ENCODE measurements around the gene NECTIN4.

NECTIN4 gene

DNA sequence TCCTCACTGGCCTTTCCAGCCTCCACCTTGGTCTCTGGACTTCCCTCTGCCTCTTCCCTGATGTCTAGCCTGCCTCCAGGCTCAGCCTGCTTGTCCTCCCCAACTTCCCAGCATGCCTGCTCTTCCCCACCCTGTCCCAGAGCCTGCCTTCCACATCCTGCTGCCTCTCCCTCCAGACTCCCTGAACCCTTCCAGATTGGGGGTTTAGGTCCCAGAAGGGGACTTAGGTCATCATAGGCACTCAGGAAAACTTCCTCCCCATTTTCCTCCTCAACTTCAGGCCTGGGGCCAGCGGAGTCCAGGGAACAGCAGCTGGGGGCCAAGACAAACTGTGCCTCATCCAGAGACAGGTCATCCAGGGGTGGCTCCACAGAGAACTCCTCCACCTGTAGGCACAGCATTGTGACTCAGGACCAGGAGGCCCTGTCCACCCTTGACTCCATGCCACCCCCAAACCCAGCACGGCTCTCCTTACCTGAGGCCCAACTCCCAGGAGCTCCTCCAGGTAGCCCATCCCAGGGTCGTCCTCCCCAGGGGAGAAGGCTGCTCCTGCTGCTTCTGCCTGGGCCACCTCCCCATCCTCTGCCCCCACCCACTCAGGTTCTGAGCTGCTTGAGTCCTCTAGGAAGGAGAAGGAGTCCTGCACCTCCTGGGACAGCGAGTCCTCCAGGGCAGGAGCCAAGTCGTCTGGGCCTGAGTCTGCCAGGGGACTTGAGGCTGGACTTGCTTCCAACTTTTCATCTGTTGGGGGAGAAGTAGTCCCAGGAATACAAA, 40.2 kb downstream of the NECTIN4 start:
- H3K4me3 ChIP-seq (ENCODE audit: low read length) = no peak overlapping the region
- no peaks in the 10 kb centered on the region for H3K27me3 ChIP-seq (replicated peaks; ENCODE audit: insufficient read depth, low read length)
- H3K4me1 ChIP-seq (ENCODE audit: low read length) = peaks cover 17% of the 10 kb centered on the region
- TF ChIP-seq EZH2 (optimal IDR thresholded peaks at IDR 0.05; ENCODE audit: low read depth, low read length) (no peak), EZH2phosphoT487 (IDR thresholded peaks at IDR 0.05; ENCODE audit: low read length) (no peak), CTCF (IDR thresholded peaks at IDR 0.05; ENCODE audit: low read length) (no peak)
- no peaks in the 10 kb centered on the region for H4K20me1 ChIP-seq (ENCODE audit: insufficient read depth, low read length)
- no peak overlapping the region for H3K9ac ChIP-seq (ENCODE audit: low read length)
- peak; percentile 5 for DNase-seq
- peaks cover 45% of the 10 kb centered on the region for H3F3A ChIP-seq (ENCODE audit: insufficient read depth, low read length)
- H3K9me2 ChIP-seq (replicated peaks; ENCODE audit: insufficient read depth, low read length) = no peaks in the 10 kb centered on the region
- peak overlapping the region; percentile 5; the same call in 1 of the 2 replicates for H3K27ac ChIP-seq (ENCODE audit: low read length)
- no peaks in the 10 kb centered on the region for H3K9me3 ChIP-seq (replicated peaks; ENCODE audit: insufficient read depth, low read length)
- no peak overlapping the region for H2AFZ ChIP-seq (ENCODE audit: low read length)
- peaks cover 16% of the 10 kb centered on the region for H3K79me2 ChIP-seq (ENCODE audit: low read length)
- no peak overlapping the region for H3K4me2 ChIP-seq (ENCODE audit: low read depth, low read length)
- peaks cover 16% of the 10 kb centered on the region for H3K36me3 ChIP-seq (replicated peaks; ENCODE audit: insufficient read depth, low read length)

DNA sequence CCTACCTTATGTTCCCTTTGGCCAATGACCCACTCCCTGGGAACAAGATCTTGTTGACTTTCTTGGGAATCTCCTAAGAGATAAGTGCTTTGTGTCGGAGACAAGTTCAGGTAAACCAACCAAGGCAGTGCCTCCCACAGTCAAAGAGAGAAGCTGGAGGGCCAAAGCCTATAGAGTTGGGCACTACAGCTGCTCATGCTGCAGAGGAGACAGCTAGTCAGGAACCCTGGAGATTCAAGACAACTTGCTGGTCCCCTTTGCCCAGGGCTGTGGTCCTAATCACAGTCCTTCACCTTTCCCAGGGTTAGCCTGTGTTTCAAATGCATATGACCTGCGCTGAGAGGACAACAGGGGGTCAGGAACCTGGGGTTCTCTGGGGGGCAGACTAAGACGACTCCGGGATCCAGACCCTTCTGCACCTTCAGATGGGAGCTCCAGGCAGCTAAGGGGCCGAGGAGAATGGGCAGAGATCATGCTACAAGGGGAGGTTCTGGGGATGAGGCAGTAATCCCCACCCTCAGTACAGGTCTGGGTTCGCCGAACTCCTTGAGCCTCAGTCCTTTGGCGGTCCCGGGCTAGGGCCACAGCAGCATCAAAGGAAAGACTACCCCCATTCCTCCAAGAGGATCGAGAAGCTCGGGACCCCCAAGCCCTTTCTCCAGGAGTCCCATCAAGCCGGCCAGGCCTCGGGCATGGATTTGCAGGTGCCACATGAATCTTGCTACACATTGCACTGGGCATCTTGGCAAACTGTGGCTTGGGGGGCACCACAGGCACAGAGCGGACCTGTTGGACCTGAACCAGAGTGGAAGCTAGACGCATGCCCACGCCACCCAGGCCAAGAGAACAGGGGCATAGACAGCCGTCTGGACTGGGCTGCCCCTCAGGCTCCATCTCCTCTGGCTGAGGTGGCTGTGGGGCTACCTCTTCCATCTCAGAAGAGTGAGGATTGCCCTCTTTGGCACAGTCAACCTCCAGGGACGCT, 41.6 kb downstream of the NECTIN4 start:
- Histone ChIP-seq H3K9me3 (replicated peaks; ENCODE audit: insufficient read depth, low read length) (no peaks in the 10 kb centered on the region), H3K4me3 (ENCODE audit: low read length) (no peak overlapping the region), H3K9ac (ENCODE audit: low read length) (peak overlapping the region; percentile 93), H3K4me1 (ENCODE audit: low read length) (peaks cover 18% of the 10 kb centered on the region), H3K27me3 (replicated peaks; ENCODE audit: insufficient read depth, low read length) (no peaks in the 10 kb centered on the region), H3F3A (ENCODE audit: insufficient read depth, low read length) (peaks cover 45% of the 10 kb centered on the region), H3K9me2 (replicated peaks; ENCODE audit: insufficient read depth, low read length) (no peaks in the 10 kb centered on the region), H2AFZ (ENCODE audit: low read length) (no peak overlapping the region), H3K27ac (ENCODE audit: low read length) (peak overlapping the region; percentile 88), H3K36me3 (replicated peaks; ENCODE audit: insufficient read depth, low read length) (peaks cover 10% of the 10 kb centered on the region; the same call in 1 of the 2 replicates), H3K4me2 (ENCODE audit: low read depth, low read length) (no peak overlapping the region), H3K79me2 (ENCODE audit: low read length) (peaks cover 26% of the 10 kb centered on the region), H4K20me1 (ENCODE audit: insufficient read depth, low read length) (no peaks in the 10 kb centered on the region)
- DNase-seq = peak; percentile 6
- TF ChIP-seq EZH2 (optimal IDR thresholded peaks at IDR 0.05; ENCODE audit: low read depth, low read length) = no peak
- TF ChIP-seq EZH2phosphoT487 (IDR thresholded peaks at IDR 0.05; ENCODE audit: low read length) = no peak
- TF ChIP-seq CTCF (IDR thresholded peaks at IDR 0.05; ENCODE audit: low read length) = no peak

DNA sequence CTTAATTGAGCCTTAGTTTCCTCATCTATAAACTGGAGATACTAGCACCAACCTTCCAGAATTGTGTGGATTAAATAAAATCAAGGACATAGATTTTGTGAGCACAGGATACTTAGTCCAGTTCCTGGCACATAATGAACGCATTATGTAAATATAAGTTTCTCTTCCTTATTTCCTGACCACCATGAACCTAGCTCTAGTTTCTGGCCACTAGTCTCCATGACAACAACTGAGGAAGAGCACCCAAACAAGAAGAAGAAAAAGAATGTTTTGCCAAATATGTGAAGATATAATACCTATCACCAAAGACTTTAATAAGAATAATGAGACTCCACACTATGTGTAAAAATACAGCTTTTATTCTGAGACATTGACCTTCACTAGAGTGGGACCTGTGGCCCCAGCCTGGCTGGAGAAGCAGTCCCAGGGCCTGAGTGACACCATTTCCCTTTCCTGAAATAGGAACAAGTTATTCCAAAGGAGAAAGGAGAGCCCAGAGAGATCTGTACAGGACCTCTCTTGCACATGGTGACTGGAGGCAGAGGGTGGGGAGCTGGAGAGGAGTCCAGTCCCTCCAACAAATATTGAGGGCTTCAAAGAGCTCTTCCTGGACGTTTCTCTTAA, 42.6 kb downstream of the NECTIN4 start:
- Histone ChIP-seq H3K27me3 (replicated peaks; ENCODE audit: insufficient read depth, low read length) (no peaks in the 10 kb centered on the region), H3K9me2 (replicated peaks; ENCODE audit: insufficient read depth, low read length) (no peaks in the 10 kb centered on the region), H4K20me1 (ENCODE audit: insufficient read depth, low read length) (no peaks in the 10 kb centered on the region), H3K36me3 (replicated peaks; ENCODE audit: insufficient read depth, low read length) (peaks cover 3% of the 10 kb centered on the region; the same call in 1 of the 2 replicates), H3K4me2 (ENCODE audit: low read depth, low read length) (peak overlapping the region; percentile 87), H3K27ac (ENCODE audit: low read length) (peak overlapping the region; percentile 88), H3K9me3 (replicated peaks; ENCODE audit: insufficient read depth, low read length) (no peaks in the 10 kb centered on the region), H3K79me2 (ENCODE audit: low read length) (peaks cover 31% of the 10 kb centered on the region), H3K9ac (ENCODE audit: low read length) (peak overlapping the region; percentile 93), H3K4me1 (ENCODE audit: low read length) (peaks cover 18% of the 10 kb centered on the region), H3F3A (ENCODE audit: insufficient read depth, low read length) (peaks cover 48% of the 10 kb centered on the region), H2AFZ (ENCODE audit: low read length) (no peak overlapping the region), H3K4me3 (ENCODE audit: low read length) (peak overlapping the region; percentile 80)
- peak; percentile 68 for DNase-seq
- no peak for TF ChIP-seq CTCF (IDR thresholded peaks at IDR 0.05; ENCODE audit: low read length)

Data from MM.1S (cell line).